Measurements from ENCODE around the gene TMCO4. TPM values are rescaled to one million over a fixed set of nuclear protein-coding genes. Genes with fewer than 3 reads are reported as not detected.

The TMCO4 gene
- total RNA-seq, 4 donors from 2014 or later = 16.1 to 36.2 (median 26.9) TPM

- Histone ChIP-seq H3K4me3 (peak overlapping the region in 1 of 4 donors; percentile 23), H3K27ac (peak overlapping the region; percentile 71 to 98 (median 94)), H3K9me3 (no peaks in the 10 kb centered on the region), H3K36me3 (peaks cover 0 to 3% (median 0%) of the 10 kb centered on the region in 4 donors), H3K4me1 (peaks cover 30 to 77% (median 60%) of the 10 kb centered on the region in 4 donors), H3K27me3 (no peaks in the 10 kb centered on the region)
- intact Hi-C loops (cut with DNase I; ENCODE audit: low total_unique reads) (no loop called here), in situ Hi-C loops (cut with MboI; ENCODE audit: low pct_ligation_motif_present in 1 of 4, low pct_unique_long_range_greater_than_20kb in 1 of 4, low sequenced_read_pairs in 3 of 4) (loop anchor here (5.0 to 25.0 kb wide), 5 partner anchors 156 to 308 kb away; partner anchors contain the start of gene CAPZB (in 1 of the 4))
- TF ChIP-seq, protein P1, sequence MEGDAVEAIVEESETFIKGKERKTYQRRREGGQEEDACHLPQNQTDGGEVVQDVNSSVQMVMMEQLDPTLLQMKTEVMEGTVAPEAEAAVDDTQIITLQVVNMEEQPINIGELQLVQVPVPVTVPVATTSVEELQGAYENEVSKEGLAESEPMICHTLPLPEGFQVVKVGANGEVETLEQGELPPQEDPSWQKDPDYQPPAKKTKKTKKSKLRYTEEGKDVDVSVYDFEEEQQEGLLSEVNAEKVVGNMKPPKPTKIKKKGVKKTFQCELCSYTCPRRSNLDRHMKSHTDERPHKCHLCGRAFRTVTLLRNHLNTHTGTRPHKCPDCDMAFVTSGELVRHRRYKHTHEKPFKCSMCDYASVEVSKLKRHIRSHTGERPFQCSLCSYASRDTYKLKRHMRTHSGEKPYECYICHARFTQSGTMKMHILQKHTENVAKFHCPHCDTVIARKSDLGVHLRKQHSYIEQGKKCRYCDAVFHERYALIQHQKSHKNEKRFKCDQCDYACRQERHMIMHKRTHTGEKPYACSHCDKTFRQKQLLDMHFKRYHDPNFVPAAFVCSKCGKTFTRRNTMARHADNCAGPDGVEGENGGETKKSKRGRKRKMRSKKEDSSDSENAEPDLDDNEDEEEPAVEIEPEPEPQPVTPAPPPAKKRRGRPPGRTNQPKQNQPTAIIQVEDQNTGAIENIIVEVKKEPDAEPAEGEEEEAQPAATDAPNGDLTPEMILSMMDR (IDR thresholded peaks at IDR 0.05) = no peak
- TF ChIP-seq POLR2A (IDR thresholded peaks at IDR 0.05) (no peak), POLR2AphosphoS5 (IDR thresholded peaks at IDR 0.05) (no peak), EP300 (IDR thresholded peaks at IDR 0.05; ENCODE audit: low read depth) (no peak)
- WGBS, 2 donors (ENCODE audit: low coverage in 1 of 2) = 16 to 31% methylated on average over 3 to 11 of the region's 12 CpGs
- DNase-seq = no peak
Measured at GRCh38 chr1:19650416-19651140, 149.1 kb downstream of the TMCO4 start.

DNA sequence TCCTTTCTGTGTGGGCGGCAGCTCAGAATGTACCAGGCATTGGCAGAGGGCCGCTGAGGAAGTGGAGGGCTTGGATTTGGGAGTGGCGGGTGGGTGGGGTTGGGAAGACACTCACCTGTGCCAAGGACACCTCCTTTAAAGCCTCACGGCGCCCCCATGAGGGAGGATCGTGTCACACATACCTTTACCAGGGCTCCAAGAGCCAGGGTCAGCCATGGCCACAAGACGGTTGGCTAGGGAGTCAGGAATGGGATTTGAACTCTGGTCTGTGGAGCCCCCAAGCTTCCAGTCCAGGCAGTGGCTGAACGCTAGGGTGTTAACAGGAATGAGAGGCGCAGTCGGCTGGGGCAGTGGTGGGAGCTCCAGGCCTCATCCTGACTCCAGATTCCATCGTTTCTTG lies 151.0 kb downstream of the TMCO4 start:
- intact Hi-C loops (cut with DNase I; ENCODE audit: low total_unique reads) (loop anchor here (5.0 kb wide), 1 partner anchor 51 kb away; a partner anchor contains a TSS), in situ Hi-C loops (cut with MboI; ENCODE audit: low pct_ligation_motif_present in 1 of 4, low pct_unique_long_range_greater_than_20kb in 1 of 4, low sequenced_read_pairs in 3 of 4) (no loop called here)
- no peaks in the 10 kb centered on the region for H3K9me3 ChIP-seq
- peak overlapping the region; percentile 94 to 98 (median 96) for H3K27ac ChIP-seq
- no peak for TF ChIP-seq EP300 (IDR thresholded peaks at IDR 0.05; ENCODE audit: low read depth)
- TF ChIP-seq POLR2AphosphoS5 (IDR thresholded peaks at IDR 0.05) = peak in 2 of 3 donors; percentile 8 to 43
- TF ChIP-seq, protein P1 (IDR thresholded peaks at IDR 0.05) = peak; percentile 18 to 52 (median 41)
- peak; percentile 89 for DNase-seq
- WGBS, 2 donors (ENCODE audit: low coverage in 1 of 2) = 31% methylated on average over 11 of the region's 11 CpGs; no CpG with 5 or more reads in 1 of the 2 donors
- no peaks in the 10 kb centered on the region for H3K27me3 ChIP-seq
- H3K36me3 ChIP-seq = no peaks in the 10 kb centered on the region
- peak overlapping the region in 2 of 4 donors; percentile 1 to 76 for H3K4me3 ChIP-seq
- H3K4me1 ChIP-seq = peaks cover 30 to 61% (median 52%) of the 10 kb centered on the region in 4 donors

DNA sequence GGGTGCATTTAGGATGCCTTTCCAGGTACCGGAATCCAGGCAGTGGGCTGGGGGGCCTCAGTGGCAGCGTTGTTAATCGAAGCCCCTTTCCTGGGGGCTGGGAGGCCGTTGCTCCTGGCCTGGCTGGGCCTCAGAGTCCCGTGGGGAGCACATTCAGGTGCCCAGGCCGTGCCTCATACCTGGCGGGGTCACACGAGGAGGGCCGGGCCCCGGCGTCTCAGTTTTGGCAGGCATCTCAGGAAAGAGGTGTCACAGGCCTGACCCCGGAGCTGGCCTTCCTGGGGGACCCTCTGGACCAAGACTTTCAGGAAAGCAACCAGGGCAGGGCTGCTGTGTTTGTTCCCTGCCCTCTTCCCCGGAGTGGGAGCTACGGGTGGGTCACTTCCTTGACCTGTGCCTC lies 151.5 kb downstream of the TMCO4 start:
- Histone ChIP-seq H3K36me3 (no peaks in the 10 kb centered on the region), H3K4me1 (peaks cover 30 to 61% (median 55%) of the 10 kb centered on the region in 4 donors), H3K4me3 (peak overlapping the region in 2 of 4 donors; percentile 1 to 76), H3K27me3 (no peaks in the 10 kb centered on the region), H3K27ac (peak overlapping the region; percentile 94 to 98 (median 96)), H3K9me3 (no peaks in the 10 kb centered on the region)
- TF ChIP-seq POLR2AphosphoS5 (IDR thresholded peaks at IDR 0.05) (no peak), POLR2A (IDR thresholded peaks at IDR 0.05) (no peak), EP300 (IDR thresholded peaks at IDR 0.05; ENCODE audit: low read depth) (no peak)
- TF ChIP-seq, protein P1 (IDR thresholded peaks at IDR 0.05) = no peak
- WGBS, 2 donors (ENCODE audit: low coverage in 1 of 2) = 38% methylated on average over 13 of the region's 14 CpGs; no CpG with 5 or more reads in 1 of the 2 donors
- intact Hi-C loops (cut with DNase I; ENCODE audit: low total_unique reads) = loop anchor here (5.0 kb wide), 1 partner anchor 51 kb away; a partner anchor contains a TSS
- in situ Hi-C loops (cut with MboI; ENCODE audit: low pct_ligation_motif_present in 1 of 4, low pct_unique_long_range_greater_than_20kb in 1 of 4, low sequenced_read_pairs in 3 of 4) = no loop called here
- DNase-seq = no peak

- H3K9me3 ChIP-seq = no peaks in the 10 kb centered on the region
- in situ Hi-C loops (cut with MboI; ENCODE audit: low pct_ligation_motif_present in 1 of 4, low pct_unique_long_range_greater_than_20kb in 1 of 4, low sequenced_read_pairs in 3 of 4) (no loop called here), intact Hi-C loops (cut with DNase I; ENCODE audit: low total_unique reads) (loop anchor here (5.0 kb wide), 1 partner anchor 50 kb away; a partner anchor contains a TSS)
- no peaks in the 10 kb centered on the region for H3K36me3 ChIP-seq
- DNase-seq = peak; percentile 56
- peak overlapping the region; percentile 94 to 98 (median 96) for H3K27ac ChIP-seq
- TF ChIP-seq POLR2A (IDR thresholded peaks at IDR 0.05) = peak; percentile 37
- peak in 1 of 3 donors; percentile 12 for TF ChIP-seq POLR2AphosphoS5 (IDR thresholded peaks at IDR 0.05)
- TF ChIP-seq, protein P1 (IDR thresholded peaks at IDR 0.05) = no peak
- no peak for TF ChIP-seq EP300 (IDR thresholded peaks at IDR 0.05; ENCODE audit: low read depth)
- no peaks in the 10 kb centered on the region for H3K27me3 ChIP-seq
- H3K4me3 ChIP-seq = peak overlapping the region in 2 of 4 donors; percentile 76 to 78
- WGBS, 2 donors (ENCODE audit: low coverage in 1 of 2) = 32 to 80% methylated on average over 1 to 16 of the region's 16 CpGs
- peaks cover 30 to 67% (median 61%) of the 10 kb centered on the region in 4 donors for H3K4me1 ChIP-seq
Measured at GRCh38 chr1:19647643-19648042, 152.1 kb downstream of the TMCO4 start.

All from transverse colon (tissue), 4 donors.